Measurements from ENCODE around the gene MTA2.

MTA2 gene

DNA sequence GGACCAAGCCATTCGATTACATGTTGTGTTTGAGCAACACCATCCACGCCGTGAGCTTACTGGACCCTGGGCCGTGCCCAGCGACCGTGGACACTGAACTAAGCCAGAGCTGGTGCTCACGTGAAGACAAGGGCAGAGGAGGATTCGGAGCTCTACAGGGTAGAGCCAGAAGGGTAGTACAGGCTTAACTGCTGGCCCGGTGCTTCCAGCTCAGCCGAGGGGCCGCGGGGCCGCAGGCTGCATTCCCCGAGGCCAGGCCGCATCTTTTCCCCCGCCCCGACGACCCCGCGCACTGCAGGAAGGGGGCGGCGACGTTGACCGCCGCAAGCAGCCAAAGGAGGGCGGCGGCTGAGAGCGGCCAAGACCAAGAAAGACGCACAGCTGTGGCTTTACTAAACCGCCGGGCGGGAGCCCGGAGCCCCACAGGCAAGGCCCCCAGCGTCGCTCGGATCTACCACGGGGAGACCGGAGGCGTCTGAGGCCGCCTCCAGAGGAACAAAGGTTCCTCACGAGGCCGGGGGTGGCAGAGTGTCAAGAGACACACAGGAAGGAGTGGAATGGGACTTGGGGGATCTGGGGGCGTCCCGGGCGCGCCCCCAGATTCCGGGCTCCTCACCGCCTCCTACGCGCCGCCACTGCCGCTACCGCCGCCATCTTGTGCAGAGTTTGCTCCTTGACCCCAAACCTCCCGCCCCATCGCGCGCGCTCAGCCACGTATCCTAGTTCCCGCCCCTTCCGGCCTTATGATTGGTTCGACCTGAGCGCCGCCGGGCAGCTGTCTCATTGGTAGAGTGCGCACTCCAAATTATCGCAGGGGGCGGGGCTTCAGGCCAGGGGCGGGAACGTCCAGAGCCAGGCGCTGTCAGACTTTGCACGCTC, 44.5 kb upstream of the MTA2 start, which contains the start of gene GANAB:
TSS of gene GANAB (minus strand) at position 668 of the 879 bp plus-strand sequence. CDS start at position 654, 14 bp downstream.
- Histone ChIP-seq H3K4me3 (peak within 1 kb of the TSS; percentile 80), H3K27ac (peak within 1 kb of the TSS; percentile 80 to 90)
- TF ChIP-seq CTCF (IDR thresholded peaks at IDR 0.05): no peak
- DNase-seq (ENCODE audit: low spot score): peak; percentile 99

DNA sequence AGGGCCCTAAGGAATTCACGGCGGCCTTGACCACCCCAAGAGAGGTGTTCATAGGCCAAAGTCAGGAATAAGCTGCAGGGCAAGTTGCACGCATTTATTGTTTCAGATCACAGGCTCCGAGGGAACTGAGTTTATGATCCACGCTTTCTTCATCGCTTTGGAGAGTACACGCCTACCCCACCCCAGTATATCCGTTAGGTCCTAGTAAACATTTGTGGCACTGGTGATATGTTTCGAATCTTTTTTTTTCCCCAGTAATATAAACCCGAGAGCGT, 43.9 kb upstream of the MTA2 start:
- Histone ChIP-seq H3K27ac (peak overlapping the region; percentile 80 to 90), H3K4me3 (peak overlapping the region; percentile 80)
- no peak for DNase-seq (ENCODE audit: low spot score)
- TF ChIP-seq CTCF (IDR thresholded peaks at IDR 0.05): no peak

GRCh38 chr11:62644220-62644619, 42.6 kb upstream of the MTA2 start:
- DNase-seq (ENCODE audit: low spot score): no peak
- no peak for TF ChIP-seq CTCF (IDR thresholded peaks at IDR 0.05)
- no peak overlapping the region for H3K27ac ChIP-seq
- no peak overlapping the region for H3K4me3 ChIP-seq

DNA sequence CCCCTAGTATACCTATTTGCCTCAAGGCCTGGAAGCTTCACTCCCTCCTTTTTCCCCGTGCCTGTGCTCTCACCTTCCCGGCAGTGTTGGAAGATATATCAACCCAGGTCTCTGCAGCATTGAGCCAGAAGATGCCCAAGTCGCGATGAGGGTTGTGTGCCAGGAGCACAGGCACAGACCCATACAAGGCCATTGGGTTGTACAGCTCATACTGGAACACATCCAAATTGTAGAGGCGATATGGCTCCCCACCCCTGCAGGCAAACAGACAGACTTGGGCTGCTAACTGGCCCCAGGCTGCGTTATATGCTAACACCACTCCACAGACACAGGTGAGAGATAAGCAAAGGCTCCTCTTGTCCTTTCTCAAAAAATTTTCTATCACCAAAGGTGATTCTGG, 30.8 kb upstream of the MTA2 start:
- no peak for DNase-seq (ENCODE audit: low spot score)
- TF ChIP-seq CTCF (IDR thresholded peaks at IDR 0.05): no peak
- Histone ChIP-seq H3K4me3 (no peak overlapping the region), H3K27ac (no peak overlapping the region)

DNA sequence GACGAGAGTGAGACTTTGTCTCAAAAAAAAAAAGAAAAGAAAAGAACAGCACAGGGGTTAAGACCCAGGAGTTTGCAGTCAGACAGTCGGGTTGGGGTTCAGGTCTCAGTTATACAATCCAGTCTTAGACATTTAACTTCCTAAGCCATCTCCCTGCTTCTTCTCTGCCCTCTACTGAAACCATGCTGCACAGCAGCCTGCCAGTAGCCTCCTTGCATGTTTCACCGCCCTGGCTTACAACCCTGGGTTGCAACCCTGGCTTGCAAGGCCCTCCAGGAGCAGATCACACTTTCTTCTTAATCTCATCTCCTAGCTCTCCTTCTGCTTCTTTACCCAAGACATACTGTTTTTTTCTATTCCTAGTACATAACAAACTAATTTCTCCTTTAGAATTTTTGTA, 26.0 kb upstream of the MTA2 start:
- H3K4me3 ChIP-seq: no peak overlapping the region
- H3K27ac ChIP-seq: no peak overlapping the region
- no peak for DNase-seq (ENCODE audit: low spot score)
- no peak for TF ChIP-seq CTCF (IDR thresholded peaks at IDR 0.05)

- TF ChIP-seq CTCF (IDR thresholded peaks at IDR 0.05): no peak
- peak overlapping the region; percentile 55 to 90 for H3K27ac ChIP-seq
- H3K4me3 ChIP-seq: peak overlapping the region; percentile 78
- no peak for DNase-seq (ENCODE audit: low spot score)
Observed at GRCh38 chr11:62622476-62623089, 20.9 kb upstream of the MTA2 start.

Data from coronary artery (tissue), 2 donors.